Hematopoietic multipotent progenitor cell treated with erythropoietin and hydrocortisone succinate and interleukin-3 and kit ligand, for 6 days (in vitro differentiated cells): ENCODE data around the gene EME2.

Source experiments
- DNase-seq: peaks from one replicate; pipeline ENCODE4 v3.0.0-alpha.2; 2015

Gene EME2

GRCh38 chr16:1768061-1768766, 4.4 kb upstream of the EME2 start:
- DNase-seq: no peak

- no peak for DNase-seq
Observed at GRCh38 chr16:1768767-1769401, 3.7 kb upstream of the EME2 start.

GRCh38 chr16:1769402-1770300, 3.0 kb upstream of the EME2 start:
- DNase-seq: no peak

GRCh38 chr16:1770328-1771187, 2.1 kb upstream of the EME2 start:
- peak; percentile 40 for DNase-seq

GRCh38 chr16:1771188-1771863, 1.3 kb upstream of the EME2 start, which contains the start of gene NME3:
Gene NME3 (minus strand): TSS chr16:1771543. CDS start chr16:1771534, 9 bp downstream.
- peak; percentile 80 for DNase-seq

GRCh38 chr16:1771864-1772361, 697 bp upstream of the EME2 start:
- no peak for DNase-seq

- peak; percentile 93 for DNase-seq
Observed at GRCh38 chr16:1772908-1773702, 495 bp downstream of the EME2 start, which contains the start of gene MRPS34. Gene MRPS34 (minus strand): TSS chr16:1773134. CDS start chr16:1773119, 15 bp downstream.

GRCh38 chr16:1773703-1774447, 1.3 kb downstream of the EME2 start:
- peak; percentile 73 for DNase-seq

- no peak for DNase-seq
Observed at GRCh38 chr16:1774448-1774780, 1.8 kb downstream of the EME2 start.

GRCh38 chr16:1775006-1775845, 2.6 kb downstream of the EME2 start:
- DNase-seq: no peak

- DNase-seq: no peak
Observed at GRCh38 chr16:1775846-1776671, 3.4 kb downstream of the EME2 start.

GRCh38 chr16:1776672-1776955, 4.0 kb downstream of the EME2 start:
- DNase-seq: no peak

GRCh38 chr16:1776991-1777374, 4.4 kb downstream of the EME2 start:
- no peak for DNase-seq

GRCh38 chr16:1777375-1778199, 5.0 kb downstream of the EME2 start:
- no peak for DNase-seq

GRCh38 chr16:1778200-1779179, 5.9 kb downstream of the EME2 start:
- no peak for DNase-seq

GRCh38 chr16:1779234-1779701, 6.7 kb downstream of the EME2 start:
- DNase-seq: no peak
